GM12878 (cell line): ENCODE measurements around the gene MRPL53. TPM values are rescaled to one million over a fixed set of nuclear protein-coding genes. Genes with fewer than 3 reads are reported as not detected.

Experiments used
- ATAC-seq: fragments of 200-7000 bp; cut with Tn5 transposase; 3 replicates; pipeline ENCODE4 v1.9.1; 2020; ENCODE audit warnings: mild to moderate bottlenecking, moderate library complexity
- BruUV-seq: library from RNA; stranded (reverse); fragments of 400-500 nt; replicated peaks from 2 replicates; lab custom pipeline; 2021; lab: Mats Ljungman, UMichigan
- CTCF ChIA-PET: fragments of 300-600 bp; sonication (Branson Sonifier 250); formaldehyde crosslinking; extraction: SDS; loops from one replicate; lab custom pipeline; 2021; ENCODE audit warnings: inconsistent platforms; lab: Yijun Ruan, JAX
- POLR2A ChIA-PET: fragments of 350-600 bp; formaldehyde crosslinking; extraction: SDS; loops from one replicate; lab custom pipeline; 2021; ENCODE audit warnings: inconsistent platforms; lab: Charles Lee
- RAD21 ChIA-PET: fragments of 300-600 bp; sonication (Branson Sonifier 250); formaldehyde crosslinking; loops from one replicate; lab custom pipeline; 2023; ENCODE audit warnings: antibody characterized with exemption; ENCODE audit not compliant: unreplicated experiment; lab: Charles Lee
- SMC1A ChIA-PET: fragments of 300-600 bp; sonication (Branson Sonifier 250); formaldehyde crosslinking; loops from one replicate; lab custom pipeline; 2023; ENCODE audit not compliant: unreplicated experiment, uncharacterized antibody; lab: Charles Lee
- DNase-seq: peaks from one replicate; pipeline ENCODE4 v3.0.0-alpha.2; 2011; ENCODE audit warnings: low read depth, low spot score
- FAIRE-seq: peaks from 3 replicates; lab custom pipeline; 2011; peaks lifted over from hg19 to GRCh38; lab: Jason Lieb, UNC
- H2AFZ ChIP-seq: 2 replicates; pipeline ENCODE4 v1.6.0; 2011; ENCODE audit warnings: low read depth, low read length, control low read depth; ENCODE audit not compliant: control insufficient read depth
- H3K27ac ChIP-seq: 2 replicates; pipeline ENCODE4 v1.5.1; 2011; ENCODE audit warnings: control low read depth; ENCODE audit not compliant: control insufficient read depth, insufficient read depth
- H3K27me3 ChIP-seq, 2 experiments: replicated peaks in 1 of 2; 2 replicates each; pipeline versions ENCODE4 v1.6.0 to v1.6.1; 2011; ENCODE audit warnings: low read length in 1 of 2; ENCODE audit not compliant: control insufficient read depth in 2 of 2, insufficient read depth in 2 of 2
- H3K36me3 ChIP-seq, 2 experiments: 2 replicates each; pipeline ENCODE4 v1.5.1; 2011; ENCODE audit warnings: low read length in 1 of 2; ENCODE audit not compliant: control insufficient read depth in 2 of 2, insufficient read depth in 2 of 2
- H3K4me1 ChIP-seq: 2 replicates; pipeline ENCODE4 v1.6.1; 2011; ENCODE audit warnings: mild to moderate bottlenecking, low read length, moderate library complexity, mixed read lengths; ENCODE audit not compliant: control insufficient read depth, insufficient read depth
- H3K4me2 ChIP-seq: 2 replicates; pipeline ENCODE4 v1.6.0; 2011; ENCODE audit warnings: control low read depth; ENCODE audit not compliant: control insufficient read depth, insufficient read depth
- H3K4me3 ChIP-seq: fragments of 200-600 bp; sonication (generic); 2 replicates; pipeline ENCODE4 v1.5.1; 2016
- H3K79me2 ChIP-seq: 2 replicates; pipeline ENCODE4 v1.6.0; 2011; ENCODE audit warnings: low read length; ENCODE audit not compliant: control insufficient read depth, insufficient read depth
- H3K9ac ChIP-seq: 2 replicates; pipeline ENCODE4 v1.8.0; 2011; ENCODE audit warnings: low read length, control low read depth, mixed read lengths; ENCODE audit not compliant: control insufficient read depth, insufficient read depth
- H3K9me3 ChIP-seq: replicated peaks from 3 replicates; pipeline ENCODE4 v1.5.1; 2011; ENCODE audit warnings: mild to moderate bottlenecking, low read length; ENCODE audit not compliant: control insufficient read depth, insufficient read depth
- H4K20me1 ChIP-seq: 2 replicates; pipeline ENCODE4 v1.6.0; 2011; ENCODE audit not compliant: control insufficient read depth, insufficient read depth
- E2F4 ChIP-seq: IDR thresholded peaks from 2 replicates; pipeline ENCODE4 v1.6.1; 2012; ENCODE audit warnings: low read depth, low read length, improper control_type of control experiment
- SMARCA5 ChIP-seq: fragments of 450-650 bp; IDR thresholded peaks from 2 replicates; pipeline ENCODE4 v1.6.1; 2017; ENCODE audit warnings: mild to moderate bottlenecking
- SREBF2 ChIP-seq: IDR thresholded peaks from 2 replicates; pipeline ENCODE4 v1.6.1; 2012; ENCODE audit warnings: mild to moderate bottlenecking, low read length
- TCF12 ChIP-seq: IDR thresholded peaks from 2 replicates; pipeline ENCODE4 v1.6.1; 2011; ENCODE audit warnings: low read depth, mild to moderate bottlenecking, low read length
- WGBS: methylation state at CpG from one replicate; pipeline ENCODE4 v1.1.6; 2016; ENCODE audit warnings: low lambda C conversion rate; ENCODE audit not compliant: insufficient replicate concordance, insufficient coverage; ENCODE audit errors: missing lambda C conversion rate; 5-methylcytosine and 5-hydroxymethylcytosine counted together
- in situ Hi-C: fragments of 300-500 bp; cut with MboI; formaldehyde crosslinking; loops from 9 replicates; pipeline ENCODE4 v1.14.3; 2018; ENCODE audit warnings: mixed read lengths
- intact Hi-C: fragments of 100-400 bp; cut with micrococcal nuclease; formaldehyde crosslinking; loops from one replicate; pipeline ENCODE4 v1.14.2; 2022; ENCODE audit not compliant: unreplicated experiment
- polyA plus RNA-seq, 11 experiments: library from polyadenylated mRNA; depleted of rRNA in 4 of 11; unstranded in 6 of 11; stranded (reverse) in 5 of 11; fragments of >200 nt; fragmentation: Nextera tagmentation in 4 of 11; fragmentation: Illumina TruSeq in 1 of 11; extraction: Ambion mirVana in 4 of 11; extraction: Trizol in 1 of 11; gene quantifications; 1 replicate in 1 of 11; 2 replicates in 10 of 11; pipeline versions ENCODE4 v1.2.1 to v1.2.3, GENCODE V29; 2011 to 2016; ENCODE audit warnings: inconsistent platforms in 2 of 11, missing spikeins in 2 of 11, low read depth in 1 of 11
- total RNA-seq, 4 experiments: library from RNA; depleted of rRNA in 3 of 4; stranded (reverse); fragments of >200 nt in 3 of 4; fragmentation: Illumina TruSeq in 1 of 4; extraction: Trizol in 1 of 4; gene quantifications; 2 replicates each; pipeline versions ENCODE4 v1.2.1 to v1.2.3, GENCODE V29; 2013 to 2021

The MRPL53 gene
- total and polyA plus RNA-seq, 10 of the 15 experiments (the other 5 are each of a cell fraction or from before 2014, with no cell fraction given): 15.1 to 167 (median 80.9) TPM

DNA sequence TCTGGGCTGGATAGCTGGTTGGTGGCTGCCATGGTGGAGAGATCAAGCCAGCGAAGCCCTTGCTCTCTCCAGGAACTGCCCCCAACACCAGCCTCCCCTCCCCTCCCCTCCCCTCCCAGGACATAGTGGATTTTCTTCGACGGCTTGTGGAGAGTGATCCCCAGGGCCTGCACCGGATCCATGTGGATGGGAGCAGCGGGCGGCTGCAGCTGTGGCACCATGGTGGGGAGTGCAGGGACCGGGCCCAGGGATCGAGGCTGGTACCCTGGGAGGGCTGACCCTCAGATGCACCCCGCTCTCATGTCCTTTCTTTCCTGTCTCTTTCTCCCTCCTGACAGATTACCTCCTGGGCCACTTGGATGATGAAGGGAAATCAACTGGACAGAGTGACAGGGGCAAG lies 17.4 kb upstream of the MRPL53 start:
- no peak overlapping the region for H3K4me2 ChIP-seq
- H3K4me1 ChIP-seq: no peaks in the 10 kb centered on the region
- FAIRE-seq (no peak), ATAC-seq (no peak), DNase-seq (no peak)
- in situ Hi-C loops: loop anchor here (10.0 kb wide), 1 partner anchor 95 kb away; no protein-coding TSS in a partner anchor
- H3K27me3 ChIP-seq: no peaks in the 10 kb centered on the region
- 96% methylated on average over 8 of the region's 9 CpGs for WGBS
- no peak for TF ChIP-seq SREBF2
- no peak for TF ChIP-seq SMARCA5
- TF ChIP-seq TCF12: no peak
- no peak for TF ChIP-seq E2F4
- H3K36me3 ChIP-seq: peaks cover 12 to 13% of the 10 kb centered on the region in 2 experiments
- H3K9ac ChIP-seq: no peak overlapping the region
- ChIA-PET POLR2A (interaction anchor here (1.0 kb wide), 1 partner anchor 21 kb away, joined by 3 read pairs; no protein-coding TSS in a partner anchor), RAD21 (no interaction called here), CTCF (interaction anchor here (0.9 to 19.4 kb wide), 2 partner anchors 42 to 98 kb away, joined by 5 to 280 read pairs; no protein-coding TSS in a partner anchor), SMC1A (interaction anchor here (1.0 to 1.9 kb wide), 3 partner anchors 13 to 97 kb away, joined by 4 to 5 read pairs (median 4); partner anchors contain the start of genes AUP1 and HTRA2)
- intact Hi-C loops: no loop called here
- no TSS peak for BruUV-seq
- H3K27ac ChIP-seq: no peak overlapping the region
- H3K4me3 ChIP-seq: no peak overlapping the region
- H2AFZ ChIP-seq: no peak overlapping the region
- H3K79me2 ChIP-seq: no peaks in the 10 kb centered on the region
- H4K20me1 ChIP-seq: no peaks in the 10 kb centered on the region
- H3K9me3 ChIP-seq: no peaks in the 10 kb centered on the region
